ENCODE results near the gene ODF4.
"Not testable (repeated sequence)": the region's sequence is repeated elsewhere in the genome, so short reads cannot be mapped to it uniquely, and the experiment has no call there.

ODF4 gene

DNA sequence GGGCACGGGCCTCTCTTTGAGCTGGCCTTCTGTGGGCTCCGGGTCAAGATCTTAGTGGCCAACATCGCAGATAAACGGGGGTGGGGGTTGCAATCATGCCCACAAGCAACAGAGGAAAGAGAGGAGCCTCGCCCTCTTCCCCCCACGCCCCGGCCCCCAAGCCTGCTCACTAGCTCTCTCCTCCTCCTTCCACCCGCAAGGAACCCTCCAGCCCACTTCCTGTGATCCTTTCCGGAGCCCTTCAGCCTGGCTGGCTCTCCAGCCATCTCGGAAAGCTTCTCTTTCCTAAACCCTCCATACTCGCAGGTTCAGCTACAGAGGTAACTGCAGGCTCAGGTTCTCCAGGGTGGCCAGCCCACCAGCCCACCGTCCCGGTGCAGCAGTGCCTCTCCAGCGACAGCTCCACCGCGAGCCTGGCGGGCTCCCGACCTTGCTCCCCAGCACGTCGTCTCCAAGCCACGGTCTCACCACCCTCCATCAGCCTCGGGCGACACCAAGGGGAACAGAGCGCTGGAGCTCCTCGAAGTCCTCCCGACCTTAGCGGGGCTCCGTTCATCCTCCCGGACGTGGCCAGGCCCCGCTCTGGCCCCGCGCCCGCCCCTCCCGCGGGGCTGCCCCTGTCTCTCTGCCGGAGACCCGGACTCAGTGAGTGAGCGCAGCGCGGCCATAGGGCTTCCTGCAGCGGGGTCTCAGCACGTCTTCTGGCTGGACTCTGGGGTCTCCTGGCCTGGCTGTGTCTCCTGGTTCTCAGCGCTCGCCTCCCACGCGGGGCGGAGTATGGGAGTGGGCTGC, 12.9 kb upstream of the ODF4 start:
- DNase-seq: no peak

DNA sequence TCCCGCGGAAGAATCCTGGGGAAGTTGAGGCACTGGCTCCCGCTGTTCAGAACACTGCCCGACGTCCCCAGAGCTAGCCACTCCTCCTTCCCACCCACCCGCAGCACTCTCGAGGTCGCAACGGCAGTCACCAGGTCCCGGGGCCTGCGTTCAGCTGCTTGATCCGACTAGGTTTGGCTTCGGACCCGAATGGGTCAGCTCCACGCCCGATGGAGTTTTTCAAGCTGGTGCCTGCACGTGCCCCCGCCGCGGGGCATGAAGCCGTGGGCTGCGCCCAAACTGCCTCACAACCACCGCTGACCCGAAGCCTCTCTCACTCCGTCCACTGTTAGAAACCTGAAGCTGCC, 12.4 kb upstream of the ODF4 start:
- DNase-seq: no peak

DNA sequence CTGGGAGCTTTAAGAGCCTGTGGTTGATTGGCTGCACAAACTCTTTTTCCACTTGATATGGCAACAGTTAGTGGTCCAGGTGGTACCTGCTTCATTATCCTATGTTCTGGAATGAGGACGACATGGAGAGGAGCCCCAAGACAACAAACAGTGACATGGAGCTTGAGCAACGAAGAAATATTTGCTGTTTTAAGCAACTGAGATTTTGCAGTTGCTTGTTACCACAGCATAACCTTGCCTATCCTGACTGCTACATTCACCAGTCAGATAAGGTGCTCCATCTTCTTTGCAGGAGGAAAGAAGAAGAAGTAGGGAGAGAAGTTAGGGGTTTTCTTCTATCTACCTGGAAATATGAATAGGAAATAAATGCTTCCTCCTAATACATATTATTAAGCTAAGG, 7.5 kb upstream of the ODF4 start:
- no peak for DNase-seq

DNA sequence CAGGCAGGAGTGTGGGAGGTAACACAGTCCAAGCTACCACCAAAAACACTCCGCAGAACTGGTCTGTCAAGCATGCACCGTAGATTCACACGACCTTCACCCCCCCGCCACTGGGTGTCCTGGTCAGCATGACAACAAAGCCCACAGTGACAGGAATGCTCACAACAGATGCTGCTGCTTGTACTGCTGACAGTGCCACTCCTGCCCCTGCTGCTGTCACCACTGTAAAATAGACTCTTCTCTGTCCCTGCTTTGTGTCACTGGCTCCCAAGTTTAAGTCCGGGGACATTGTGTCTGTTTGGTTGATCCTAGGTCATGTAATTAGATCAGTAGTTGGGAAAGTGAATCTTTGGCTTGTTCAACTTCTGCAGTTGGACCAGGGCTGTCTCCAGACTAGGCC, 7.0 kb upstream of the ODF4 start:
- DNase-seq: no peak

DNA sequence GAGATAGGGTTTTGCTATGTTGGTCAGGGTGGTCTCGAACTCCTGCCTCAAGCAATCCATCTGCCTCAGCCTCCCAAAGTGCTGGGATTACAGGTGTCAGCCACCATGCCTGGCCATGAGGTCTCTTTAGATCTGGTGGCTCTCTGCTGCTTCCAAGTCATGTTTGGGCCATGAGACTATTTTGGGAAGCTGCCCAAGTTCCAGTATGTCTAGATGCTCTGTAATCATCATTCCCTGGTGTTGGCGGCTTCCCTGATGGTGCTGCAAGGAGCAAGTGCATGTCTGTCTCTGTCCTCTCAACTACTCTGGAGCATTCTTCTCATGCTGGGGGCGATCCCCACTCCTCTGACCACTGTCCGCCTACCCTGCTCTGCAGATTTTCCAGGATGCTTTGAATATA, 6.4 kb upstream of the ODF4 start:
- DNase-seq: no peak

DNA sequence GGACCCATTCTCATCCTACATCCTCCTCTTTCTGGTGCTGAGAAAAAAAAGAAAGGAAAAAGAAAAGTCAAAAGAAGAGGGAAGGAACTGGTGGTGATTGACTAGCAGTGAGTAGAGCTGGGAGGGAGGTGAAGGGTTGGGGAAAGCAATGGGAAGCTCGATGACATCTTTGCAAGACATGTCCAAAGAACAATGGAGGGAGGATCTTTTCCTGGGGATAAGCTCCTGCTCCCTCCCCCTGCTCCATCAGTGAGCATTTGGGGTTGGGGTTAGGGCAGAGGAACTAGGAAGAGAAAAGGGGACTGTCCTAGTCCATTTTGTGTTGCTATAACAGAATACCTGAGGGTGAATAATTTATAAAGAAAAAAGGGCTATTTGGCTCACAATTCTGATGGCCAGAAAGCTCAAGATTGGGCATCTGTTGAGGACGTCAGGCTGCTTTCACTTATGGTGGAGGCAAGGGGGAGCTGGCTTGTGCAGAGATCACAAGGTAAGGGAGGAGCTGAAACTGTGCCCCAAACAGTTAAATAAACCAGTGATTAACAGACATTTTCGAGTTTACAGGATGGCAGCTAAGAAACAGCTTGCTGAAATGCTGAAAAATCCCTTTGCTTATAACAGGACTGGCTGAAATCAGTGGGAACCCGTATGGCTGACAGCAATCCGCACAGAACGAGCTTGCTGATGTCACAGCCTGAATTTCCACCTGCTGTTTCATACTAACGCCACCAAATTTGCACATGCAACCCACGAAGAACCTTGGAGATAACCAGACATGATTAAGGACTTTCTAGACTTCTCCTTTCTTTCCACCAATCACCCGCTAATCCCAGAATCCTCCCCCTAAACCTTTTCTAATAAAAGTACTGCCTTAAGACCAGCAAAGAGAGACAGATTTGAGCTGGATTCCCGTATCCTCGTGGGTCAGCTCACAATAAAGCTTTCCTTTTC, 1.6 kb upstream of the ODF4 start:
- no peak for DNase-seq

DNA sequence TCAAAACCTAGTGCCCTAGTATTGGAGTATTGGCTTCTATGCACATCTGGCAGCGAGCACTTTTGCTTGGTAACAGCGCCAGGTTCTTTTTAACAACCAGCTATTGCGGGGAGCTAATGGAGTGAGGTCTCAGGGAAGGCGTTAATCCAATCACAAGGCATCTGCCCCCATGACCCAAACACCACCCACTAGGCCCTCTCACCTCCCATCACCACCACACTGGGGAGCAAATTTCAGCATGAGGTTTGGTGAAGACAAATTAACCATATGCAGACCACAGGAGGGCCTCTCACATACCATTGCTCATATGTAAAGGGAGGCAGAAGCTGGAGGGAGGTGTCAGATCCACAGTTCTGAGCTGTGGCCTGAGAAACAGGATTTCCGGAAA, 893 bp upstream of the ODF4 start:
- DNase-seq: no peak

DNA sequence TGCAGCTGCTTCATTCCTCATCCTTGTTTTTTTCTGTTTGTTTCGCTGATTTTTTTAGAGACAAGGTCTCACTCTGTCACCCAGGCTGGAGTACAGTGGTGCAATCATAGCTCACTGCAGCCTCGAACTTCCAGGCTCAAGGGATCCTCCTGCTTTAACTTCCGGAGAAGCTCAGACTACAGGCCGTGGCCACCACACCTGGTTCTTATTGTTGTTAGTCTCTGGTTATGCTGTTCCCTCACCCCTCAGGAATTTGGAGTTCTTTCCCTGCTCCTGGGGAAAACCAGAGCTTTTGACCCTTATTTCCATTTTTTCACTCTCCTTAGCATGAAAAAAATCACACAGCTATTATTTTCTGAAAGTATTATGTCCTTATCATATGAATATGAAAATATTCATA, 1.8 kb downstream of the ODF4 start:
- DNase-seq: no peak

DNA sequence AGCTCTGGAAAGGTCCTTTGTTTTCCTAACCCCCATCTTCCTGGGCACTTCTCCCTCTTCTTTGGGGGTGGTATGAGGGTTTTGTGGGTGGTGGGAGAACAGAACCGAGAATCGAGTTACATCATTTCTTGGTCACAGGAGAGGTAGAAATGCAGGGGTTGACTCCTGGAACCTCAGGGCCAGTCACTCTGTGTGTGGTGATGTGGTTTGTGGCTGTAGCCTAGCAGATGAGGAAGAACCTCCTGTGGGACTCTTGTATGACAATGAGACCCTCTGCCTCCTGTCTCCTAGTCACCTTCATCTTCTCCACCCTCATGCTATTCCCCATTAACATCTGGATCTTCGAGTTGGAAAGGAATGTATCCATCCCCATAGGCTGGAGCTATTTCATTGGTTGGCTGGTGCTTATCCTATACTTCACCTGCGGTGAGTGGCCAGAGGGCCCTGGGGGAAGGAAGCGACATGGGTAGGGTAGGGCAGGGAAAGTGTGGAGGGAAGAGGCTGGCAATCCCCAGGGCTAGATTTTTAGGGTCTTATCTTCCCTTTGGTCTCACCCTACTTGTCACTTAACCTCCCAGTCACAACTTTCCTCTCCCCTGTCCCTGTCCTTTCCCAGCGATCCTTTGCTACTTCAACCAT, 5.5 kb downstream of the ODF4 start:
- no peak for DNase-seq

DNA sequence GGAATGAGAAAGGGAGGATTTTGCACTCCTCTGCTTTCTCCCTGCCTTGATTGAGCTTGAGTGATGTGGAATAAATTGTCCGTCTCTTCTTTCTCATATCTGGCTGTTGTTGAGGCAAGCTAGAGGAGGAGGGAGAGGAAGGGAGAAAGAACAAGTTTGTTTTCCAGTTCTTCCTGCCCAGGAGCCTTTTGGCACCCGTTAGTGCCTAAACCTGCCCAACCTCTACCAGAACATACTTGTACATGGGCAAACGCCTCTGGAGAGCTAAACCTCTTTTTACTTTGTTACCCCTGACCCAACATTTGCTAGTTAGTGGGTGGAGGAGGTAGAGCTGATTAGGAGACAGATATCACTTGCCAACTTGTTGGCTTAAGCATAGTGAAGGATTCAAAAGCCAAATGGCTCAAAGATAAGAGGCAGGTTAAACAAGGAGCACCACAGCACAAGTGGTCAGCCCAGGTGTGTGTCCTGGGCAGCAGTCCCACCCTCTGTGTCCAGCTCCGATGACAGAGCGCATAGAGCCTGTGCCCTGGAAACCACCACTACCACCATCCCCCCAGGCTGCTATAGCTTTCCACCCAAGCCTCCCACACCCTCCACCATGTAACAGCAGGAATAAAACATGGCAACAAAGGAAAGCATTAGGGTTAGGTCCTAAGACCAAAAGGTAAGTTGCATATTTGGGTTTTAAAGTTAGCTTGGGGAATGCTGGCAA, 6.5 kb downstream of the ODF4 start:
- no peak for DNase-seq

DNA sequence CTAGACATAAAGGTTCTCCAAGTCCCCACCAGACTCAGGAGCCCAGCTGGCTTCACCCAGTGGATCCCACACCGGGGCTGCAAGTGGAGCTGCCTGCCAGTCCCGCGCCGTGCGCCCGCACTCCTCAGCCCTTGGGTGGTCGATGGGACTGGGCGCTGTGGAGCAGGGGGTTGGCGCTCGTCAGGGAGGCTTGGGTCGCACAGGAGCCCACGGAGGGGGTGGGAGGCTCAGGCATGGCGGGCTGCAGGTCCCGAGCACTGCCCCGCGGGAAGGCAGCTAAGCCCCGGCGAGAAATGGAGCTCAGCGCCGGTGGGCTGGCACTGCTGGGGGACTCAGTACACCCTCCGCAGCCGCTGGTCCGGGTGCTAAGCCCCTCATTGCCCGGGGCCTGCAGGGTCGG, 7.4 kb downstream of the ODF4 start:
- not testable (repeated sequence) for DNase-seq

DNA sequence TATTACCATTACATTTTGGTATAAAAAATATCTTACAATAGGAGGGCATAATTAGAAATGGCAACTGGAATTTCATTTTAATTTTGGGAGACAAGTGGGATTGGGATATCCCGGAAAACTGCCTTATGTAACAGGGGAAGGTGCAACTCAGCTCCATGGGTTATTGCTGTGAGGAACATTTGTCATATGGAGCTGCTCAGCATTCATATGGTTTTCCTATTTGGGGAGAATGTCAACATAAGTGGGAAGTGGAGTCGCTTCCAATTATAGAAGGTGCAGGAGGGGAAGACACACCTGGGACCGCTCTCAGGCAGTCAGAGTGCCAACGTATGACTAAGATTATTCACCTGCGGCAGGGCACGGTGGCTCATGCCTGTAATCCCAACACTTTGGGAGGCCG, 10.7 kb downstream of the ODF4 start:
- DNase-seq: no peak

DNA sequence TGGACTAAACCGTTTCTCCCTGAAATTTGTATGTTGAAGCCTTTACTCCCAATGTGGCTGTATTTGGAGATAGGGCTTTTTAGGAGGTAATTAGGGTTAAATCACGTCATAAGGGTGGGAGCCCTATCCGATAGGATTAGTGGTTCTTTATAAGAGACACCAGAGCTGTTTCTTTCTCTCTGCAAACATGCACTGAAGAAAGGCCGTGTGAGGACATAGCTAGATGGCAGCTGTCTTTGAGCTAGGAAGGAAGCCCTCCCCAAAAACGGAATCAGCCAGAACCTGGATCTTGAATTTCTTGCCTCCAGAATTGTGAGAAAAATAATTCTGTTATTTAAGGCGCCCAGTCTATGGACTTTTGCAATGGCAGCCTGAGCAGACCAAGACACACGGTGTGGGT, 14.1 kb downstream of the ODF4 start:
- no peak for DNase-seq

DNA sequence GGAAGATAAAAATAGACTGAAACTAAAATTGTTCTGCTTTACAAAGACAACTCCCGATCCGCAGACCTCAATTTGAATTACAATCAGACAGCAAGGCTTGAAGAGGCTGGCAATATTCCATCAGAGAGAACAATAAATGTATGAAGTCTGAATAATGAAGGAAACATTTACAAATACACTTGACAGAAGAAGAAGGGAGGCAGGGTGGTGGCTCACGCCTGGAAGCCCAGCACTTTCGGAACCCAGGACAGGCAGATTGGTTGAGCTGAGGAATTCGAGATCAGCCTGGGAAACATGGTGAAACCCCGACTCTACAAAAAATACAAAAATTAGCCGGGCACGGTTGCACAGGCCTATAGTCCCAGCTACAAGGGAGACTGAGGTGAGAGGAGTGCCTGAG, 14.6 kb downstream of the ODF4 start:
- DNase-seq: no peak

DNA sequence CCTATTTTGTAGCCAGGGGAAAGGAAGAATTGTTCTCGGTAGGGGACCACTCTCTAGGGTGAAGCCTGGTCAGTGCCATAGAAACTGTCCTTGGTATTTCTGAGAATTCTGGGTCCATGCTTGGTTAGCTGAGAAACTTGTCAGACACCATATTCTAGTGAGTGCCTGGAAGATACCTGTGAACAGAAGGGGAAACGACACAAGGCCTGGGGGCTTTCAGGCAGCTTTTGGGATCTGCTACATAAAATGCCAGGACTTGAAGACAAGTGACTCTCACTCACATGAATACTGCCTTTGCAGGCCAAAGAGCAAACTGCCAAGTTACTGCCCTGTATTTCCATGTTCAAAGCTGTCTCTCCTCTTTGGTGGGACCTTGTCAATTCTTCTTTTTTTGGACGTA, 18.3 kb downstream of the ODF4 start:
- DNase-seq: no peak

DNA sequence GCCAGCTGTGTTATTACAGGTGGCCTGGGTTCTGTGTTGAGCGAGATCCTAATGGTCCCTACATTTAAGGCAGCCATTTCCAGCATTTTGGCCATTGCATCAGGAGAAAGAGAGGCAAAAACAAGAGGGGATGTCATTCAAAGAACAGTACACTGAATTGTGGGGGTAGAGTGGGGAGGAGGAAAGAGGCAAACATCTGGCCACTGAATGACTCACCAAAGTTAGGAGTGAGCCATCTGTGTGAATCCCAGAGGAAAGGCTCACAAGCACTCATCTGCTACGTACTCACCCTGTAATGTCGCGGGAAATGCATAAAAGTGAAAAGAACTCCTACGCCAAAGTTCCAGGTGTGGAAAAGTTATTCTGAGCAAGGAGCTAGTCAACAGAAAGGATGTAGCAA, 20.1 kb downstream of the ODF4 start:
- DNase-seq: no peak

DNA sequence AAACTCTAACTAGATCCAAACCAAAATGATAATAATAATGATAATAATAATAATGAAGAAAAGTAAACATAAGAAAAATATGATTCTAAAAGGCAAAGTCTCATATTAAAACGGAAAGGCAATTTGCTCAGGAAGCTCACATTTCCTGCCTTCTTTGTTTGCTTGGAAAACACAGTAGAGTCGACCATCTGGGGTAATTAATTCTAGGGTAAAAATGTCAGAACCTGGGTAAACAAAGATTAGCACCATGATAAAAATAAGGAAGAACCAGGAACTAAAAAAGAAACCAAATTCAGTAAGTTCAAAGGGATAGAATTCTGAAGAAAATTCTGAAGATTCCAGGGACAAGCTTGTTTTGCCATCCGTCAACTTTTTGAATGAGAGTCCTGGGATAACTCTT, 20.6 kb downstream of the ODF4 start:
- no peak for DNase-seq

DNA sequence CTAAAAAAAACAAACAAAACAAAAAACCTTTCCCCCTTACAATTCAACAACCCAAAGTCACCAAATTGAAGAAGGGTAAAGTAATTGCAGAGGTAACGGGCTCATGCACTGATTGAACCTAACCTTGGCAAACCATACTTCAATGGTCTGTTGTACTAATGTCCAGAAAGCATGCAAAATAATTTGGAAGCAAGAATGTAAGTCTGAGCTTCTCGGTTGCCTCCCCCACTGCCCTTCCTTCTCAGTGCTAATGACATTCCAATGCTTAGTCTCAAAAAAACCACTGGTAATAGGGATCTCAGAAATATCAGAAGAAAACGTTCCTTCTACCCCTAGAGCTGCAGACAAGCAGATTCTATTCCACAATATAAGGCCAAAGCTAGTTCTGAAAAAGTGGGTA, 21.1 kb downstream of the ODF4 start:
- DNase-seq: no peak

DNA sequence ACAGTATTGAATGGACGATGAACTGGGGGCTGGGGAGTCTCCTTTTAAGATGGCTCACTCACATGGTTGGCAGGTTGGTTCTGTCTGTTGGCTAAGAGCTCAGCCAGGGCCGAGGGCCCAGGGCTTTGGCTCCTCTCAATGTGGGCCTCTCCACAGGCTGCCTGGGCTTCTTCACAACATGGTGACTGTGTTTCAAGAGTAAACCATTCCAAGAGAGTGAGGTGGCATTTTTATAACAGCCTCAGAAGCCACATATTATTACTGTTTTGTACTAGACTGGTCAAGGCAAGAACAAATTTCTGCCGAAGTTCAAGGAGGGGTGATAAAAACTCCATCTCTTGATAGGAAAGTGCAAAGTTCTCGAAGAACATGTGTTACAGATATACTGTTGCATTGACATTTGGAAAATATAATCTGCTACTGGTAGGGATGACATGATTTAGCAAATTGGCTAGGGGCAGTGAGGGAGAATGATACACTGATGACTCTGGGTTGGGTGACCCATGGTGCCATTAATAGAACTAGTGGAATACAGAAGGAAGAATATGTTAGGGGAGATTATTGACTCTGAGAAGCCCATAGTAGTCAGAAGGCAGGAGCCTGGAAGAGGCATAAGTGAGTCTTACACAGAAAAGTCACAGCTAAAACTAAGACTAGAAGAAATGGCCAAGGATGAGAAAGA, 23.2 kb downstream of the ODF4 start:
- no peak for DNase-seq

DNA sequence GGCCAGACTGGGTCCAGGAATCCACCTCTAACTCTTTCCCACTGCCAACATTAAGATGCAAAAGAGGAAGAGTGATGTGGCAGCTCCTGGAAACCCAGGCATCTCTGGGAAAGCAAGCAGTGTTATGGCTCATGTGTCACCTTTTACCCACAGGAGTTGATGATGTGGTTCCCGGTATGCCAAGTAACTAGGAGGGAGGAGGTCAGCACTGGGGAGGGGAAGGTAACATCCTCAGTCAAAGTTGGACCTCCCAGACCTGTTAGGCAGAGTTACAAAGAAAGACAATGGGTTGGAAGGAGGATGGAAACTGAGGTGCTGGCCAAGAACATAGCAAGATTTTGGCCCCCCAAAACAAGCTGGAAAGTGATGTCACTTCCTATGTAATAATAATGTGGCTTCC, 25.5 kb downstream of the ODF4 start:
- no peak for DNase-seq

DNA sequence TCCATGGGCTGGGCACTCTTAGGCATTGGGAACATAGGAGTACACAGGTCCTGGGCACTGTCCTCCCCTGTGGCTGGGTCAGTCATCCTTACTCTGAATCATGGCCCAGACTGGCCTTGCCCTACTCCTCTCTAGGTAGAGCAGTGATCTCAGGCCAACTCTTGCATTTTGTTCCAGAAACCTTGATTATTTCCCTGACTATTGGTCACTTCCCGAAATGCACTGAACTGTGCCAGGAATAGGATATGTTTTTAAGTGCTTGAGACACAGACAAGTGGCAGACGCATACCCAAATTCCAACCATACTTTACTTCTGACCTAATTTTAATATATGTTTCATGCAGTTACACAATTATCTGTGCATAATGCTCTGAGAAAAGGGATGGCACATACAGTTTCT, 26.6 kb downstream of the ODF4 start:
- no peak for DNase-seq

DNA sequence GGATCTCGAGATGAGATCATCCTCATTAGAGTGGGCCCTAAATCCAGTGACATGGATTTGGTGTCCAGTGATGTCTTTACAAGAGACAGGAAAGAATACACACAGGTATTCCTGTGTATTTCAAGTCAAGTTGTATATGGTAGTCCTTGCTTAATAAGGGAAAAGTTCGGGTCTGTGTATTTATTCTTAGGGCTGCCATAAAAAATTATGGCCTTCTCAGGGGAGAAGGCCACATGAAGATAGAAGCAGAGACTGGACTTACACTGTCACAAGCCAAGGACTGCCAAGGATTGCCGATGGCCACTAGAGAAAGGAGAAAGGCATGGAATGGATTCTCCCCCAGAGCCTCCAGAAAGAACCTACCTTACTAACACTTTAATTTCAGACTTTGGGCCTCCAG, 28.6 kb downstream of the ODF4 start:
- no peak for DNase-seq

DNA sequence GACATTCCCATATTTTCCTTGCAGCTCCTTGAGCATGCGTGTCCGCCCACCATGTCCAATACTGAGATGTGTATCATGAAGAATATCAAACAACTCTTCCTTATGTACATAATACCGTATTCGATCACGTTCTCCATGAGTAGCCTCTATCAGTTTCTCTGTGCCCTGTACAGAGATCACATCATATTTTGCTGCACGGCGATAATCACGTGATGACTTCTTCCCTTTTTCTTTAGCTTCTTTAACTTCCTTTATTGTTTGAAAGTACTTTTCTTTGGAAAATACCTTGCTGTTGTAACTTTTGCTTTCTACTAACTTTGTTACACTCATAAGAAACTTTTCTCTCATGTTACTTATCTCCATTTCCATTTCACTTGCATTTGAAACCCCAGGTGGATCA, 30.3 kb downstream of the ODF4 start:
- no peak for DNase-seq
